IPS-18c (cell line): Measurements from ENCODE around the gene ZNF436.
"Not testable (repeated sequence)": the region's sequence is repeated elsewhere in the genome, so short reads cannot be mapped to it uniquely, and the experiment has no call there.

Experiments used
- H3K4me3 ChIP-seq: 2 replicates; pipeline ENCODE4 v1.7.0; 2013; ENCODE audit warnings: low read depth, mild to moderate bottlenecking, low read length, moderate library complexity; ENCODE audit not compliant: insufficient read depth
- H3K9me3 ChIP-seq: one replicate; pipeline ENCODE4 v1.6.1; 2013; ENCODE audit warnings: mild to moderate bottlenecking, low read length, moderate library complexity; ENCODE audit not compliant: control insufficient read depth, insufficient read depth

Gene ZNF436

GRCh38 chr1:23344987-23345472 is 24.6 kb downstream of the ZNF436 start:
- Histone ChIP-seq H3K9me3 (no peaks in the 10 kb centered on the region), H3K4me3 (peak overlapping the region; percentile 49)

- peak within 1 kb of the TSS; percentile 74 for H3K4me3 ChIP-seq
- H3K9me3 ChIP-seq = no peaks in the 10 kb centered on the region
These were observed 25.3 kb downstream of the ZNF436 start, which contains the start of gene HNRNPR for GRCh38 chr1:23344111-23344986. TSS of gene HNRNPR (minus strand) at chr1:23344284. CDS start at chr1:23341008, 3,276 bp downstream.

GRCh38 chr1:23343221-23344110 is 26.2 kb downstream of the ZNF436 start:
- Histone ChIP-seq H3K9me3 (no peaks in the 10 kb centered on the region), H3K4me3 (peak overlapping the region; percentile 74)

- Histone ChIP-seq H3K4me3 (peak overlapping the region; percentile 74; the same call in 1 of the 2 replicates), H3K9me3 (no peaks in the 10 kb centered on the region)
These were observed 27.5 kb downstream of the ZNF436 start for GRCh38 chr1:23341931-23342692.

GRCh38 chr1:23339632-23340031 is 30.0 kb downstream of the ZNF436 start:
- Histone ChIP-seq H3K4me3 (no peak overlapping the region), H3K9me3 (no peaks in the 10 kb centered on the region)

GRCh38 chr1:23337869-23338268 is 31.8 kb downstream of the ZNF436 start:
- H3K9me3 ChIP-seq = no peaks in the 10 kb centered on the region
- H3K4me3 ChIP-seq = no peak overlapping the region

- no peak overlapping the region for H3K4me3 ChIP-seq
- H3K9me3 ChIP-seq = no peaks in the 10 kb centered on the region
These were observed 37.9 kb downstream of the ZNF436 start for GRCh38 chr1:23331713-23332112.

- no peaks in the 10 kb centered on the region for H3K9me3 ChIP-seq
- H3K4me3 ChIP-seq = no peak overlapping the region
These were observed 38.8 kb downstream of the ZNF436 start for GRCh38 chr1:23330846-23331245.

- Histone ChIP-seq H3K9me3 (no peaks in the 10 kb centered on the region), H3K4me3 (no peak overlapping the region)
These were observed 44.2 kb downstream of the ZNF436 start for GRCh38 chr1:23325393-23325792.

- no peak overlapping the region for H3K4me3 ChIP-seq
- H3K9me3 ChIP-seq = no peaks in the 10 kb centered on the region
These were observed 46.9 kb downstream of the ZNF436 start for GRCh38 chr1:23322770-23323169.

- H3K4me3 ChIP-seq, H3K9me3 ChIP-seq: not testable (repeated sequence)
These were observed 59.4 kb downstream of the ZNF436 start for GRCh38 chr1:23310280-23310679.
